Naive thymus-derived CD8-positive, alpha-beta T cell (primary cell): Measurements from ENCODE around the gene PLG. TPM values are rescaled to one million over a fixed set of nuclear protein-coding genes. Genes with fewer than 3 reads are reported as not detected.
"Not testable (repeated sequence)": the region's sequence is repeated elsewhere in the genome, so short reads cannot be mapped to it uniquely, and the experiment has no call there.

ENCODE experiments used
- ATAC-seq, 2 donors: fragments of 150-1000 bp; cut with Tn5 transposase in 1 of 2; sonication (Bioruptor Pico), chemical (Tn5 transposase) in 1 of 2; 1 replicate in 1 of 2; 2 replicates in 1 of 2; pipeline ENCODE4 v1.10.0; 2021; ENCODE audit warnings: mild to moderate bottlenecking in 2 of 2, moderate library complexity in 2 of 2
- POLR2A ChIA-PET: fragments of 350-600 bp; sonication (Branson Sonifier 250); formaldehyde crosslinking; loops from one replicate; lab custom pipeline; 2021; ENCODE audit warnings: antibody characterized with exemption; lab: Charles Lee
- DNase-seq, 10 donors: peaks; one replicate each; pipeline versions ENCODE4 v3.0.0 to v3.0.0-alpha.2; 2020 to 2022
- H3K27ac Mint-ChIP-seq, 10 donors: one replicate each; pipeline ENCODE4 v1.8.0; 2020 to 2022; ENCODE audit warnings: mild to moderate bottlenecking in 10 of 10, mixed read lengths in 10 of 10, moderate library complexity in 4 of 10, inconsistent platforms in 1 of 10
- H3K27me3 Mint-ChIP-seq, 5 donors: one replicate each; pipeline ENCODE4 v1.8.0; 2021 to 2022; ENCODE audit warnings: mixed read lengths in 5 of 5
- H3K36me3 Mint-ChIP-seq, 3 donors: one replicate each; pipeline ENCODE4 v1.8.0; 2020 to 2022; ENCODE audit warnings: mixed read lengths in 3 of 3, mild to moderate bottlenecking in 2 of 3, inconsistent platforms in 1 of 3
- H3K4me1 Mint-ChIP-seq, 4 donors: one replicate each; pipeline ENCODE4 v1.8.0; 2021 to 2022; ENCODE audit warnings: mixed read lengths in 4 of 4
- H3K4me3 Mint-ChIP-seq, 10 donors: one replicate each; pipeline ENCODE4 v1.8.0; 2020 to 2022; ENCODE audit warnings: mild to moderate bottlenecking in 10 of 10, mixed read lengths in 10 of 10, moderate library complexity in 6 of 10, inconsistent platforms in 1 of 10
- H3K9me3 Mint-ChIP-seq, 9 donors: one replicate each; pipeline ENCODE4 v1.8.0; 2020 to 2022; ENCODE audit warnings: mixed read lengths in 9 of 9, mild to moderate bottlenecking in 3 of 9, inconsistent platforms in 1 of 9, moderate library complexity in 1 of 9
- polyA plus RNA-seq, 3 donors: library from polyadenylated mRNA; unstranded; fragments of 300-500 nt; fragmentation: Illumina TruSeq; gene quantifications; one replicate each; pipeline ENCODE4 v1.2.3, GENCODE V29; 2021
- total RNA-seq, 8 experiments: library from RNA in 2 of 8; stranded (reverse) in 2 of 8; gene quantifications; one replicate each; pipeline ENCODE4 v1.2.3 and lab custom pipeline; 2021 to 2026

Gene PLG
- total and polyA plus RNA-seq, 5 experiments from 2014 or later = 0.47 TPM; not detected in 4

GRCh38 chr6:160765412-160765811 is 63.4 kb downstream of the PLG start:
- Mint-ChIP-seq H3K36me3 (peaks cover 0 to 8% (median 0%) of the 10 kb centered on the region in 3 donors), H3K4me3 (no peak overlapping the region), H3K27me3 (peaks cover 21 to 50% (median 26%) of the 10 kb centered on the region in 5 donors), H3K9me3 (peaks cover 0 to 19% (median 12%) of the 10 kb centered on the region in 9 donors), H3K27ac (peak overlapping the region in 1 of 10 donors; percentile 63), H3K4me1 (peaks cover 2 to 5% (median 5%) of the 10 kb centered on the region in 4 donors)
- DNase-seq = no peak
- no peak for ATAC-seq
- POLR2A ChIA-PET = no interaction called here

GRCh38 chr6:160766657-160766988 is 64.6 kb downstream of the PLG start:
- ATAC-seq (no peak), DNase-seq (no peak)
- peaks cover 2 to 5% (median 5%) of the 10 kb centered on the region in 4 donors for H3K4me1 Mint-ChIP-seq
- H3K27me3 Mint-ChIP-seq = peaks cover 23 to 53% (median 26%) of the 10 kb centered on the region in 5 donors
- peaks cover 0 to 15% (median 8%) of the 10 kb centered on the region in 9 donors for H3K9me3 Mint-ChIP-seq
- H3K4me3 Mint-ChIP-seq = peak overlapping the region in 3 of 10 donors; percentile 23 to 58 (median 34)
- POLR2A ChIA-PET = no interaction called here
- H3K36me3 Mint-ChIP-seq = peaks cover 0 to 7% (median 0%) of the 10 kb centered on the region in 3 donors
- no peak overlapping the region for H3K27ac Mint-ChIP-seq

GRCh38 chr6:160766989-160767646 is 65.1 kb downstream of the PLG start:
- H3K27ac Mint-ChIP-seq = no peak overlapping the region
- peaks cover 0 to 10% (median 5%) of the 10 kb centered on the region in 9 donors for H3K9me3 Mint-ChIP-seq
- H3K27me3 Mint-ChIP-seq = peaks cover 23 to 58% (median 28%) of the 10 kb centered on the region in 5 donors
- H3K4me1 Mint-ChIP-seq = peaks cover 2 to 5% (median 5%) of the 10 kb centered on the region in 4 donors
- H3K4me3 Mint-ChIP-seq = peak overlapping the region in 9 of 10 donors; percentile 41 to 74 (median 68)
- POLR2A ChIA-PET = no interaction called here
- ATAC-seq = peak; percentile 57 to 61
- DNase-seq = peak in 7 of 10 donors; percentile 3 to 32 (median 29)
- H3K36me3 Mint-ChIP-seq = peaks cover 0 to 4% (median 0%) of the 10 kb centered on the region in 3 donors

- POLR2A ChIA-PET = no interaction called here
- peaks cover 2 to 5% (median 5%) of the 10 kb centered on the region in 4 donors for H3K4me1 Mint-ChIP-seq
- H3K36me3 Mint-ChIP-seq = peaks cover 0 to 4% (median 0%) of the 10 kb centered on the region in 3 donors
- ATAC-seq (no peak), DNase-seq (no peak)
- H3K27ac Mint-ChIP-seq = no peak overlapping the region
- peaks cover 21 to 59% (median 28%) of the 10 kb centered on the region in 5 donors for H3K27me3 Mint-ChIP-seq
- peaks cover 0 to 5% (median 2%) of the 10 kb centered on the region in 9 donors for H3K9me3 Mint-ChIP-seq
- peak overlapping the region in 9 of 10 donors; percentile 24 to 74 (median 68) for H3K4me3 Mint-ChIP-seq
Observed at GRCh38 chr6:160767647-160768019, 65.6 kb downstream of the PLG start.

- no peak overlapping the region for H3K27ac Mint-ChIP-seq
- ATAC-seq = no peak
- no peak for DNase-seq
- H3K9me3 Mint-ChIP-seq = peaks cover 0 to 2% (median 0%) of the 10 kb centered on the region in 9 donors
- POLR2A ChIA-PET = no interaction called here
- H3K36me3 Mint-ChIP-seq = peaks cover 0 to 4% (median 0%) of the 10 kb centered on the region in 3 donors
- H3K4me1 Mint-ChIP-seq = peaks cover 2 to 5% (median 5%) of the 10 kb centered on the region in 4 donors
- peak overlapping the region in 7 of 10 donors; percentile 24 to 74 (median 36) for H3K4me3 Mint-ChIP-seq
- H3K27me3 Mint-ChIP-seq = peaks cover 21 to 59% (median 26%) of the 10 kb centered on the region in 5 donors
Observed at GRCh38 chr6:160768101-160768500, 66.1 kb downstream of the PLG start.

- H3K4me3 Mint-ChIP-seq = no peak overlapping the region
- POLR2A ChIA-PET = no interaction called here
- H3K27me3 Mint-ChIP-seq = peaks cover 2 to 15% (median 6%) of the 10 kb centered on the region in 5 donors
- no peaks in the 10 kb centered on the region for H3K4me1 Mint-ChIP-seq
- ATAC-seq (no peak), DNase-seq (no peak)
- no peaks in the 10 kb centered on the region for H3K36me3 Mint-ChIP-seq
- H3K27ac Mint-ChIP-seq = no peak overlapping the region
- H3K9me3 Mint-ChIP-seq = peaks cover 0 to 3% (median 0%) of the 10 kb centered on the region in 9 donors
Observed at GRCh38 chr6:160774399-160774798, 72.4 kb downstream of the PLG start.

- POLR2A ChIA-PET = no interaction called here
- H3K27ac Mint-ChIP-seq = no peak overlapping the region
- H3K4me3 Mint-ChIP-seq = no peak overlapping the region
- DNase-seq (no peak), ATAC-seq (no peak)
- H3K9me3 Mint-ChIP-seq = peaks cover 0 to 5% (median 0%) of the 10 kb centered on the region in 9 donors
- H3K36me3 Mint-ChIP-seq = no peaks in the 10 kb centered on the region
- H3K27me3 Mint-ChIP-seq = peaks cover 0 to 21% (median 3%) of the 10 kb centered on the region in 5 donors
- H3K4me1 Mint-ChIP-seq = no peaks in the 10 kb centered on the region
Observed at GRCh38 chr6:160775792-160776580, 73.9 kb downstream of the PLG start.

- POLR2A ChIA-PET, H3K36me3 Mint-ChIP-seq, H3K27ac Mint-ChIP-seq, ATAC-seq, H3K4me3 Mint-ChIP-seq, H3K9me3 Mint-ChIP-seq, H3K4me1 Mint-ChIP-seq, DNase-seq: not testable (repeated sequence)
- peaks cover 0 to 12% (median 2%) of the 10 kb centered on the region in 5 donors for H3K27me3 Mint-ChIP-seq
Observed at GRCh38 chr6:160779095-160779494, 77.1 kb downstream of the PLG start.

GRCh38 chr6:160780656-160781055 is 78.6 kb downstream of the PLG start:
- DNase-seq, H3K27ac Mint-ChIP-seq, H3K36me3 Mint-ChIP-seq, POLR2A ChIA-PET, H3K4me1 Mint-ChIP-seq, H3K9me3 Mint-ChIP-seq, ATAC-seq, H3K4me3 Mint-ChIP-seq: not testable (repeated sequence)
- H3K27me3 Mint-ChIP-seq = peaks cover 0 to 12% (median 2%) of the 10 kb centered on the region in 5 donors

- POLR2A ChIA-PET = no interaction called here
- ATAC-seq = no peak
- DNase-seq = no peak
- H3K27ac Mint-ChIP-seq = no peak overlapping the region
- peaks cover 0 to 12% (median 2%) of the 10 kb centered on the region in 5 donors for H3K27me3 Mint-ChIP-seq
- H3K4me3 Mint-ChIP-seq = no peak overlapping the region
- no peaks in the 10 kb centered on the region for H3K4me1 Mint-ChIP-seq
- H3K36me3 Mint-ChIP-seq = no peaks in the 10 kb centered on the region
- peaks cover 0 to 5% (median 1%) of the 10 kb centered on the region in 9 donors for H3K9me3 Mint-ChIP-seq
Observed at GRCh38 chr6:160781298-160781697, 79.3 kb downstream of the PLG start.

- Mint-ChIP-seq H3K4me1 (no peaks in the 10 kb centered on the region), H3K9me3 (peaks cover 0 to 5% (median 1%) of the 10 kb centered on the region in 9 donors), H3K36me3 (no peaks in the 10 kb centered on the region), H3K27ac (no peak overlapping the region), H3K4me3 (no peak overlapping the region), H3K27me3 (peaks cover 0 to 12% (median 6%) of the 10 kb centered on the region in 5 donors)
- ATAC-seq (no peak), DNase-seq (no peak)
- POLR2A ChIA-PET = no interaction called here
Observed at GRCh38 chr6:160782228-160782627, 80.2 kb downstream of the PLG start.

- DNase-seq = no peak
- POLR2A ChIA-PET = no interaction called here
- H3K36me3 Mint-ChIP-seq = no peaks in the 10 kb centered on the region
Observed at GRCh38 chr6:160783741-160784140, 81.7 kb downstream of the PLG start.

GRCh38 chr6:160788126-160788525 is 86.1 kb downstream of the PLG start:
- H3K9me3 Mint-ChIP-seq, H3K27ac Mint-ChIP-seq, H3K4me3 Mint-ChIP-seq, H3K36me3 Mint-ChIP-seq, ATAC-seq, DNase-seq, H3K4me1 Mint-ChIP-seq, POLR2A ChIA-PET: not testable (repeated sequence)
- H3K27me3 Mint-ChIP-seq = peaks cover 0 to 12% (median 3%) of the 10 kb centered on the region in 5 donors

More at GRCh38 chr6:160783741-160784140, 81.7 kb downstream of the PLG start:
- Mint-ChIP-seq H3K9me3 (peaks cover 0 to 8% (median 1%) of the 10 kb centered on the region in 9 donors), H3K27ac (no peak overlapping the region), H3K4me3 (no peak overlapping the region), H3K27me3 (peaks cover under 1 to 14% (median 8%) of the 10 kb centered on the region in 5 donors), H3K4me1 (no peaks in the 10 kb centered on the region)
- no peak for ATAC-seq
